ENCODE data around the gene FCF1. TPM values are rescaled to one million over a fixed set of nuclear protein-coding genes. Genes with fewer than 3 reads are reported as not detected.

The FCF1 gene
- polyA plus RNA-seq, 1 experiment = 78.5 TPM

GRCh38 chr14:74669846-74670245 is 43.1 kb upstream of the FCF1 start:
- CTCF ChIA-PET = interaction anchor here (0.9 to 2.2 kb wide), 4 partner anchors 60 to 191 kb away, joined by 4 to 7 read pairs (median 7); no protein-coding TSS in a partner anchor
- no peak for DNase-seq (ENCODE audit: low read depth, low spot score)
- POLR2A ChIA-PET = no interaction called here
- Histone ChIP-seq H3K4me3 (ENCODE audit: low read depth, low read length) (no peak overlapping the region), H3K27me3 (ENCODE audit: control insufficient read depth, insufficient read depth, low read length) (no peaks in the 10 kb centered on the region), H3K9me3 (ENCODE audit: control insufficient read depth, insufficient read depth, low read length) (no peaks in the 10 kb centered on the region), H3K27ac (ENCODE audit: low read depth, low read length) (no peak overlapping the region)
- TF ChIP-seq CTCF (IDR thresholded peaks at IDR 0.05; ENCODE audit: low read depth, low read length) = no peak

GRCh38 chr14:74670726-74671411 is 42.1 kb upstream of the FCF1 start:
- Histone ChIP-seq H3K4me3 (ENCODE audit: low read depth, low read length) (no peak overlapping the region), H3K9me3 (ENCODE audit: control insufficient read depth, insufficient read depth, low read length) (no peaks in the 10 kb centered on the region), H3K27me3 (ENCODE audit: control insufficient read depth, insufficient read depth, low read length) (no peaks in the 10 kb centered on the region), H3K27ac (ENCODE audit: low read depth, low read length) (peak overlapping the region; percentile 47)
- DNase-seq (ENCODE audit: low read depth, low spot score) = no peak
- ChIA-PET POLR2A (interaction anchor here (0.6 to 1.9 kb wide), 7 partner anchors 9 to 99 kb away, joined by 3 to 8 read pairs (median 5); no protein-coding TSS in a partner anchor), CTCF (interaction anchor here (0.6 to 2.2 kb wide), 8 partner anchors 26 to 425 kb away, joined by 3 to 7 read pairs (median 6); partner anchors contain the start of gene LTBP2)
- no peak for TF ChIP-seq CTCF (IDR thresholded peaks at IDR 0.05; ENCODE audit: low read depth, low read length)

GRCh38 chr14:74671789-74672188 is 41.2 kb upstream of the FCF1 start:
- CTCF ChIA-PET = interaction anchor here (0.8 to 2.2 kb wide), 4 partner anchors 34 to 189 kb away, joined by 3 to 7 read pairs (median 4); partner anchors contain the start of gene LTBP2
- H3K27ac ChIP-seq (ENCODE audit: low read depth, low read length) = peak overlapping the region; percentile 47
- peak; percentile 48 for DNase-seq (ENCODE audit: low read depth, low spot score)
- H3K9me3 ChIP-seq (ENCODE audit: control insufficient read depth, insufficient read depth, low read length) = no peaks in the 10 kb centered on the region
- POLR2A ChIA-PET = interaction anchor here (1.0 to 1.9 kb wide), 3 partner anchors 19 to 100 kb away, joined by 3 to 7 read pairs (median 4); no protein-coding TSS in a partner anchor
- no peak for TF ChIP-seq CTCF (IDR thresholded peaks at IDR 0.05; ENCODE audit: low read depth, low read length)
- H3K4me3 ChIP-seq (ENCODE audit: low read depth, low read length) = no peak overlapping the region
- H3K27me3 ChIP-seq (ENCODE audit: control insufficient read depth, insufficient read depth, low read length) = no peaks in the 10 kb centered on the region

DNA sequence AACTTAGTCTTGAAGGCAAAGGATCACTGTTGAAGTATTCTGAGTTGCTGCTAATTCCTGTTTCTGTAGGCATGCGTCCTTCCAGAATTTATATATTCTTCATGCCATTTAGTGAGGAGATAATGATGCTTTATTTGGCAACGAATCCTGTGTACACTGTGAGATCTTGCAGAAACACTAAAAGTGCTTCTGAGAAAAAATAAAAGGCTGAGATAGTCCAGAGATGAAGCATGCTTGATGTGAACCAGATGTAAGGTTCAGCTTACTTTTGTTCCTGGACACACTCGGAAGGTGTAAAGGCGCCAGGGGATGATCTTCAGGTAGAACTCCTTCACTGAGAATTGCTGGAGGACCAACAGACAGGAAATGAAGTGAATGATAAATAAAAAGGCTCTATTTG is 39.2 kb upstream of the FCF1 start:
- no peak overlapping the region for H3K4me3 ChIP-seq (ENCODE audit: low read depth, low read length)
- ChIA-PET POLR2A (no interaction called here), CTCF (no interaction called here)
- H3K27ac ChIP-seq (ENCODE audit: low read depth, low read length) = no peak overlapping the region
- TF ChIP-seq CTCF (IDR thresholded peaks at IDR 0.05; ENCODE audit: low read depth, low read length) = no peak
- no peaks in the 10 kb centered on the region for H3K27me3 ChIP-seq (ENCODE audit: control insufficient read depth, insufficient read depth, low read length)
- no peak for DNase-seq (ENCODE audit: low read depth, low spot score)
- no peaks in the 10 kb centered on the region for H3K9me3 ChIP-seq (ENCODE audit: control insufficient read depth, insufficient read depth, low read length)

DNA sequence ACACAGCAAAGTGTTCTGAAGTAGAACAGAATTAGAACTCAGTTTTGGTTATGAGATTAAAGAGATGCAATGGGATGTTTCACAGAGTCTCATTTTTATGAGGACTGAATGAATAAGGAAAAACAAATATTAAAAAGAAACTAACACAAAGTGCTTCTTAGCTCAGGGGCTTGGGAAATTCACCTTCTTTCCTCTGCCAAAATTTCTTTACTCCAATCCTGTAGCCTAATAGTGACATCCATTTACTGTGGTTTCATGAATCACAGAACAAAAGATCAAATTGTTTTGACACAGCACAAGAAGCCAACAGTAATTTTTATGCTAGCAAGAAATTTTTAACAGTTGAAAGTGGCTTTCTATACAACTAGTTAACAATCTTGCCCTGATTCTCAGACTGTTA is 37.7 kb upstream of the FCF1 start:
- Histone ChIP-seq H3K27ac (ENCODE audit: low read depth, low read length) (no peak overlapping the region), H3K4me3 (ENCODE audit: low read depth, low read length) (no peak overlapping the region), H3K9me3 (ENCODE audit: control insufficient read depth, insufficient read depth, low read length) (no peaks in the 10 kb centered on the region), H3K27me3 (ENCODE audit: control insufficient read depth, insufficient read depth, low read length) (no peaks in the 10 kb centered on the region)
- no peak for TF ChIP-seq CTCF (IDR thresholded peaks at IDR 0.05; ENCODE audit: low read depth, low read length)
- no peak for DNase-seq (ENCODE audit: low read depth, low spot score)
- ChIA-PET POLR2A (interaction anchor here (0.5 kb wide), 1 partner anchor 16 kb away, joined by 4 read pairs; no protein-coding TSS in a partner anchor), CTCF (no interaction called here)
